Thyroid gland (tissue), 4 donors: Measurements from ENCODE around the gene FXYD3. TPM values are rescaled to one million over a fixed set of nuclear protein-coding genes. Genes with fewer than 3 reads are reported as not detected.

Experiments
- DNase-seq, 2 donors: peaks; one replicate each; pipeline ENCODE4 v3.0.0-alpha.2; 2019
- H3K27ac ChIP-seq, 3 donors: fragments of 200-600 bp; sonication (generic); 1 replicate in 2 of 3; 2 replicates in 1 of 3; pipeline ENCODE4 v1.5.1; 2016 to 2019; ENCODE audit warnings: mild to moderate bottlenecking in 1 of 3, moderate library complexity in 1 of 3
- H3K27me3 ChIP-seq: fragments of 200-600 bp; sonication (generic); one replicate; pipeline ENCODE4 v1.5.1; 2019
- H3K36me3 ChIP-seq, 2 donors: fragments of 200-600 bp; sonication (generic); one replicate each; pipeline ENCODE4 v1.5.1; 2016 to 2019
- H3K4me1 ChIP-seq, 2 donors: fragments of 200-600 bp; sonication (generic); one replicate each; pipeline ENCODE4 v1.5.1; 2017 to 2019
- H3K4me3 ChIP-seq, 3 donors: fragments of 200-600 bp; sonication (generic); replicated peaks in 1 of 3; 1 replicate in 2 of 3; 2 replicates in 1 of 3; pipeline ENCODE4 v1.5.1; 2016; ENCODE audit warnings: mild to moderate bottlenecking in 1 of 3
- H3K9me3 ChIP-seq: fragments of 200-600 bp; sonication (generic); one replicate; pipeline ENCODE4 v1.5.1; 2017
- POLR2A ChIP-seq, 2 donors: fragments of 450-650 bp; IDR thresholded peaks; one replicate each; pipeline ENCODE4 v1.6.1; 2017; ENCODE audit warnings: antibody characterized with exemption in 2 of 2, mild to moderate bottlenecking in 2 of 2, moderate library complexity in 1 of 2
- WGBS, 2 donors: methylation state at CpG; one replicate each; pipeline ENCODE4 v1.1.5; 2017; 5-methylcytosine and 5-hydroxymethylcytosine counted together
- intact Hi-C: fragments of 100-400 bp; cut with DNase I; formaldehyde crosslinking; loops from one replicate; pipeline ENCODE4 v1.15.1; 2023
- total RNA-seq, 4 donors: library from RNA; depleted of rRNA; stranded (reverse); fragments of >200 nt; gene quantifications; one replicate each; pipeline ENCODE4 v1.2.3, GENCODE V29; 2016
- TF ChIP-seq, protein P1 (sequence below), 6 experiments: fragments of 200-600 bp in 3 of 6; fragments of 450-650 bp in 3 of 6; sonication (generic) in 3 of 6; IDR thresholded peaks; one replicate each; pipeline ENCODE4 v1.5.1; 2016 to 2019; ENCODE audit warnings: antibody characterized with exemption in 6 of 6, mild to moderate bottlenecking in 2 of 6, inconsistent platforms in 1 of 6, moderate library complexity in 1 of 6

Gene FXYD3
- total RNA-seq, 4 donors from 2014 or later, result 1.1 TPM; not detected in 3

DNA sequence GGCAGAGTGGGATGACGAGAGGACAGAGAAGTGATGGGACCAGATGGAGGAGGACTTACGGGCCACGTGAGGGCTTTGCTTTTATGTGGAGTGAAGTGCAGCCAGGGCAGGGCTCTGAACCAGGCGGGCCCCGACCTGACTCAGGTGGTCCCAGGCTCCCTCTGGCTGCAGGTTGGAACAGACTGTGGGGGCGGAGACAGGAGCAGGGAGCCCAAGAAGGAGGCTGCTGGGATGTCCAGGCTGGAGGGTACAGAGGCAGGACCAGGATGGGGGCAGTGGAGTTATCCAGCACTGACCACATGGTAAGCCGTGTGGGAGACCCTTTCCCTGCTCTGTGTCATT, 41.0 kb downstream of the FXYD3 start:
- Histone ChIP-seq H3K27me3 (no peaks in the 10 kb centered on the region), H3K9me3 (no peaks in the 10 kb centered on the region), H3K27ac (no peak overlapping the region), H3K4me3 (no peak overlapping the region), H3K4me1 (peaks cover 5 to 16% of the 10 kb centered on the region in 2 donors), H3K36me3 (no peaks in the 10 kb centered on the region)
- TF ChIP-seq, protein P1, sequence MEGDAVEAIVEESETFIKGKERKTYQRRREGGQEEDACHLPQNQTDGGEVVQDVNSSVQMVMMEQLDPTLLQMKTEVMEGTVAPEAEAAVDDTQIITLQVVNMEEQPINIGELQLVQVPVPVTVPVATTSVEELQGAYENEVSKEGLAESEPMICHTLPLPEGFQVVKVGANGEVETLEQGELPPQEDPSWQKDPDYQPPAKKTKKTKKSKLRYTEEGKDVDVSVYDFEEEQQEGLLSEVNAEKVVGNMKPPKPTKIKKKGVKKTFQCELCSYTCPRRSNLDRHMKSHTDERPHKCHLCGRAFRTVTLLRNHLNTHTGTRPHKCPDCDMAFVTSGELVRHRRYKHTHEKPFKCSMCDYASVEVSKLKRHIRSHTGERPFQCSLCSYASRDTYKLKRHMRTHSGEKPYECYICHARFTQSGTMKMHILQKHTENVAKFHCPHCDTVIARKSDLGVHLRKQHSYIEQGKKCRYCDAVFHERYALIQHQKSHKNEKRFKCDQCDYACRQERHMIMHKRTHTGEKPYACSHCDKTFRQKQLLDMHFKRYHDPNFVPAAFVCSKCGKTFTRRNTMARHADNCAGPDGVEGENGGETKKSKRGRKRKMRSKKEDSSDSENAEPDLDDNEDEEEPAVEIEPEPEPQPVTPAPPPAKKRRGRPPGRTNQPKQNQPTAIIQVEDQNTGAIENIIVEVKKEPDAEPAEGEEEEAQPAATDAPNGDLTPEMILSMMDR (IDR thresholded peaks at IDR 0.05), result no peak
- TF ChIP-seq POLR2A (IDR thresholded peaks at IDR 0.05), result no peak
- no peak for DNase-seq
- 80 to 81% methylated on average over 7 of the region's 7 CpGs for WGBS, 2 donors
- intact Hi-C loops, result no loop called here

DNA sequence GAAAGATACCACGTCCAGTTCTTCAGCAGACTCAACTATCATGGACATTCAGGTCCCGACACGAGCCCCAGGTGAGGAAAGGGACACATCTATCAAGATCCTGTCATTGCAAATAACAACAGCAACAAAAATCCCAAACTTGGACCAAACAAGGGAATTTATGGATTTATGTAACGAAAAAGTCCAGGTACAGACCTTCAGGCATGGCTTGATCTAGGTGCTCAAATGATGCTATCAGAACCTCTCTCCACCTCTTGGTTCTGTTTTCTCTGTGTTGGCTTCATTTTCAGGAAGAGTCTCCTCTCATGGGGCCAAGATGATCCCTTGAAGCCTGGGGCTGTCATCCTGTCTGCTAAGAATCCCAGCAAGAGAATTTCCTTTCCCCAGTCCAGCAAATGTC, 41.8 kb downstream of the FXYD3 start:
- Histone ChIP-seq H3K27ac (no peak overlapping the region), H3K9me3 (no peaks in the 10 kb centered on the region), H3K4me1 (peaks cover 5 to 16% of the 10 kb centered on the region in 2 donors), H3K27me3 (no peaks in the 10 kb centered on the region), H3K36me3 (no peaks in the 10 kb centered on the region), H3K4me3 (no peak overlapping the region)
- intact Hi-C loops, result no loop called here
- TF ChIP-seq POLR2A (IDR thresholded peaks at IDR 0.05), result no peak
- TF ChIP-seq, protein P1 (IDR thresholded peaks at IDR 0.05), result no peak
- DNase-seq, result no peak
- WGBS, 2 donors, result 92 to 98% methylated on average over 4 of the region's 4 CpGs

DNA sequence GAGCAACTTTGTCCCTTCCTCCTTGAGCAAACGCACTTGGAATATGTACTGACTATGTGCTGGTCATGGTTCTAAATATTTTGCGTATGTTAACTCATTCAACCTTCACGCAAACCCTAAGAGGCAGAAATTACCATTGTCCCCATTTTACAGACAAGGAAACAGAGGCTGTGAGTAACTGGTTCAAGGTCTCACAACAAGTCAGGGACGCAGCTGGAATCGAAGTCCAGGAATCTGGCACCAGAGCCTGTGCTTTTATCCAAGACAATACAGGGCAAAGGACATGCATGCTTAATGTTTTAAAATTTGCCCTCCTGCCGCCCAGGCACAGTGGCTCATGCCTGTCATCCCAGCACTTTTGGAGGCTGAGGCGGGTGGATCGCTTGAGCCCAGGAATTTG, 44.0 kb downstream of the FXYD3 start:
- H3K36me3 ChIP-seq, result peaks cover 0 to 4% of the 10 kb centered on the region in 2 donors
- TF ChIP-seq, protein P1 (IDR thresholded peaks at IDR 0.05), result no peak
- no peak for TF ChIP-seq POLR2A (IDR thresholded peaks at IDR 0.05)
- 81 to 89% methylated on average over 8 of the region's 8 CpGs for WGBS, 2 donors
- intact Hi-C loops, result no loop called here
- H3K27ac ChIP-seq, result no peak overlapping the region
- H3K4me1 ChIP-seq, result peaks cover 0 to 4% of the 10 kb centered on the region in 2 donors
- no peaks in the 10 kb centered on the region for H3K9me3 ChIP-seq
- no peak for DNase-seq
- no peaks in the 10 kb centered on the region for H3K27me3 ChIP-seq
- H3K4me3 ChIP-seq, result no peak overlapping the region

DNA sequence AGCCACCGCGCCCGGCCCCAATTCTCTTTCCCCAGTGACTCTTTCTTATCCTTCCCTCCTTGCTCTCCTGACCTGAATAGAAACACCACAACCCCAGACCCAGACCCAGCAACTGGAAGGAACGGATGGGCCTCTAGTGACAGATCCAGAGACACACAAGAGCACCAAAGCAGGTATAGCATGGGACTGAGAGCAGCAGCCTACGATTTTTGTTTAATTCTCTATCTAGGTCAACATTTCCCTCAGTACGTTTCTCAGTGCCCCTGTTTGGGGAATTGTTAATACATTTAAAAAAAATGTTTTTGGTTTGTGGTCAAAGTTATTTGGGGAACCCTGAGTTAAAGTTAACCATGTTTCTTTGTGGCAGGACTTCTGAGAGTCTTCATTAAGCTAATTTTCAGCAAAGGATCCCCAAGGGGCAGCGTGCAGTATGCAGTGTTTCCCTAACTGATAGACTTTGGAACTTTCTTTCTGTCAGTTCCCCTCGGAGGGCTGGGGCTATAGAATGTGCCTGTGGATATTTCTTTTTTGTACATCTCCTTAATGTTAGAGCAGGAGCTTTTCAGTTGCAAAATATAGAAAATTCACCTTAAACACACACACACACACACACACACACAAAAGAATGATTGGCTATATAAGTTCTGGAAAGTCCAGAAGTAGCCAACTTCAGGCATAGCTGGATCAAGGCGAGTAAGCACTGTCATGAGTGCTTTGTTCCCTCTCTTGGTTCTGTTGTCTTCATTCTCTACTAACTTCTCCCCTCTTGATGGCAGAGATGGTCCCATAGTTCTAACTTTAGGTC, 45.2 kb downstream of the FXYD3 start:
- H3K27me3 ChIP-seq, result no peaks in the 10 kb centered on the region
- H3K4me1 ChIP-seq, result no peaks in the 10 kb centered on the region
- no peak for DNase-seq
- intact Hi-C loops, result no loop called here
- no peak for TF ChIP-seq POLR2A (IDR thresholded peaks at IDR 0.05)
- TF ChIP-seq, protein P1 (IDR thresholded peaks at IDR 0.05), result no peak
- 87 to 90% methylated on average over 9 of the region's 9 CpGs for WGBS, 2 donors
- no peak overlapping the region for H3K4me3 ChIP-seq
- H3K27ac ChIP-seq, result no peak overlapping the region
- no peaks in the 10 kb centered on the region for H3K9me3 ChIP-seq
- peaks cover 0 to 4% of the 10 kb centered on the region in 2 donors for H3K36me3 ChIP-seq

DNA sequence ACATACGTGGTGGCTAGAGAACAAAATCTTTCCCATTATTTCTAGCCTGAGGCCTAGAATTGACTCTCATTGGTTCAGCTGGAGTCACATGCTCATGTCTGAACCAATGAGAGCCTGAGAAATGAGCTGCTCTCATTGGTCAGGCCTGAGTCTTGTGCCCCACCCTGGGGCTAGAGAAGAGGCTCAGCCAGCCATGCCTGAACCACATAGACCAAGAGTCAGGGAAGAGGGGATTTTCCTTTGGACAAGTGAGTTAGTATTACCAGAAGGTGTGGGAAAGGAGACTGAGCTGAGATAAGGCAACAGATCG, 45.8 kb downstream of the FXYD3 start:
- H3K4me1 ChIP-seq, result no peaks in the 10 kb centered on the region
- no peak overlapping the region for H3K27ac ChIP-seq
- TF ChIP-seq, protein P1 (IDR thresholded peaks at IDR 0.05), result no peak
- intact Hi-C loops, result no loop called here
- no peak for DNase-seq
- no peaks in the 10 kb centered on the region for H3K9me3 ChIP-seq
- 91 to 100% methylated on average over 2 of the region's 2 CpGs for WGBS, 2 donors
- H3K27me3 ChIP-seq, result no peaks in the 10 kb centered on the region
- H3K36me3 ChIP-seq, result peaks cover 3 to 4% of the 10 kb centered on the region in 2 donors
- no peak overlapping the region for H3K4me3 ChIP-seq
